Measurements from ENCODE around the gene WNT7B.

DNA sequence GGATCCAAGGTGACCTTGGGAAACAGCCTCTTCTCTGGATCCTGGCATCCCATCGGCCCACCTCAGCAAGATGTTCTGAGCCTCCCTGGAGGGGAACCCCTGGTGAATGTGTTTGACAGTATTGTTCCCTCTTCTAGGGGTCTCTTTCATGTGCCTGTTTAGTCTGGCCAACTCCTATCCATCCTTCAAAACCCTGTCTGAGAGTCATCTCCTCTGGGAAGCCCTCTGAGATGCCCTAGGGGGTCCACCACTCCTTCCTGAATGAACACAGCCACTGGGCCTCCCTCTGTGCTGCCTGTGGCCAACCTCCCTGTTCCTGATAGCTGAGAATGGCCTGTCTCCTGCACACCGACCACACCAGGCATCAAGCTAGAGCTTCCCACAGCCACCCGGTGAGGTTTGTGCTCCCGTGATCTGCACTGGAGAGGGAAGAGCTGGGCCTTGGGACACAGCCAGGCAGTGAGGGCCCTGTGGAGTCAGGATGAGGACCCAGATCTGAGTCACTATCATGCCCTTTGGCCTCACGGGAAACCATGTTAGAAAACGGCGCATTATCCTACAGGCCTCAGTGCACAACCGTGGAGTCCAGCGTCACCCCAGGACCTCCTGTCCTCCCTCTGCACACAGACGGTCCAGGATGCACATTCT is 8.8 kb downstream of the WNT7B start:
- TF ChIP-seq, protein P1, sequence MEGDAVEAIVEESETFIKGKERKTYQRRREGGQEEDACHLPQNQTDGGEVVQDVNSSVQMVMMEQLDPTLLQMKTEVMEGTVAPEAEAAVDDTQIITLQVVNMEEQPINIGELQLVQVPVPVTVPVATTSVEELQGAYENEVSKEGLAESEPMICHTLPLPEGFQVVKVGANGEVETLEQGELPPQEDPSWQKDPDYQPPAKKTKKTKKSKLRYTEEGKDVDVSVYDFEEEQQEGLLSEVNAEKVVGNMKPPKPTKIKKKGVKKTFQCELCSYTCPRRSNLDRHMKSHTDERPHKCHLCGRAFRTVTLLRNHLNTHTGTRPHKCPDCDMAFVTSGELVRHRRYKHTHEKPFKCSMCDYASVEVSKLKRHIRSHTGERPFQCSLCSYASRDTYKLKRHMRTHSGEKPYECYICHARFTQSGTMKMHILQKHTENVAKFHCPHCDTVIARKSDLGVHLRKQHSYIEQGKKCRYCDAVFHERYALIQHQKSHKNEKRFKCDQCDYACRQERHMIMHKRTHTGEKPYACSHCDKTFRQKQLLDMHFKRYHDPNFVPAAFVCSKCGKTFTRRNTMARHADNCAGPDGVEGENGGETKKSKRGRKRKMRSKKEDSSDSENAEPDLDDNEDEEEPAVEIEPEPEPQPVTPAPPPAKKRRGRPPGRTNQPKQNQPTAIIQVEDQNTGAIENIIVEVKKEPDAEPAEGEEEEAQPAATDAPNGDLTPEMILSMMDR (IDR thresholded peaks at IDR 0.05): no peak
- TF ChIP-seq EP300 (IDR thresholded peaks at IDR 0.05): no peak
- no peak for TF ChIP-seq POLR2A (IDR thresholded peaks at IDR 0.05)
